GM12864 (cell line): ENCODE measurements around the gene DDX41.
"Not testable (repeated sequence)": the region's sequence is repeated elsewhere in the genome, so short reads cannot be mapped to it uniquely, and the experiment has no call there.

Experiments used
- DNase-seq: peaks from one replicate; pipeline ENCODE4 v3.0.0-alpha.2; 2011; ENCODE audit warnings: low read depth
- H3K4me3 ChIP-seq: 2 replicates; pipeline ENCODE4 v1.5.1; 2011; ENCODE audit warnings: mild to moderate bottlenecking, low read depth, low read length, control low read depth
- CTCF ChIP-seq: IDR thresholded peaks from 2 replicates; pipeline ENCODE4 v1.5.1; 2011; ENCODE audit warnings: low read depth, mild to moderate bottlenecking, moderate library complexity, low read length, control low read depth, inconsistent platforms; ENCODE audit errors: missing control alignments

DDX41 gene

GRCh38 chr5:177537389-177538361 lies 20.9 kb upstream of the DDX41 start:
- no peak for DNase-seq
- TF ChIP-seq CTCF = no peak
- no peak overlapping the region for H3K4me3 ChIP-seq

GRCh38 chr5:177536386-177536785 lies 19.6 kb upstream of the DDX41 start:
- TF ChIP-seq CTCF = no peak
- no peak overlapping the region for H3K4me3 ChIP-seq
- no peak for DNase-seq

GRCh38 chr5:177535125-177535524 lies 18.4 kb upstream of the DDX41 start:
- TF ChIP-seq CTCF = no peak
- no peak overlapping the region for H3K4me3 ChIP-seq
- no peak for DNase-seq

GRCh38 chr5:177534433-177534832 lies 17.7 kb upstream of the DDX41 start:
- H3K4me3 ChIP-seq = not testable (repeated sequence)

GRCh38 chr5:177531209-177531940 lies 14.6 kb upstream of the DDX41 start:
- DNase-seq = no peak
- TF ChIP-seq CTCF = no peak
- H3K4me3 ChIP-seq = no peak overlapping the region

More at GRCh38 chr5:177534433-177534832, 17.7 kb upstream of the DDX41 start:
- DNase-seq = not testable (repeated sequence)

- TF ChIP-seq CTCF = no peak
- no peak overlapping the region for H3K4me3 ChIP-seq
- no peak for DNase-seq
Measured at GRCh38 chr5:177530638-177531037, 13.9 kb upstream of the DDX41 start.
